DND-41 (cell line): ENCODE measurements around the gene CD82.

Experiments used
- ATAC-seq: fragments of 200-7000 bp; cut with Tn5 transposase; 3 replicates; pipeline ENCODE4 v1.9.1; 2021; ENCODE audit warnings: low read depth; ENCODE audit not compliant: insufficient read depth
- DNase-seq: peaks from one replicate; pipeline ENCODE4 v3.0.0-alpha.2; 2020
- H2AFZ ChIP-seq: 2 replicates; pipeline ENCODE4 v1.6.0; 2012; ENCODE audit warnings: low read depth, low read length
- H3K27ac ChIP-seq: 2 replicates; pipeline ENCODE4 v1.5.1; 2012; ENCODE audit warnings: low read length, inconsistent platforms
- H3K27me3 ChIP-seq: fragments of 200-600 bp; sonication (generic); 2 replicates; pipeline ENCODE4 v1.6.0; 2012; ENCODE audit warnings: low read length, mild to moderate bottlenecking, inconsistent platforms; ENCODE audit not compliant: insufficient read depth, poor library complexity
- H3K36me3 ChIP-seq: 2 replicates; pipeline ENCODE4 v1.5.1; 2012; ENCODE audit warnings: low read length, inconsistent platforms; ENCODE audit not compliant: insufficient read depth
- H3K4me1 ChIP-seq: 2 replicates; pipeline ENCODE4 v1.5.1; 2012; ENCODE audit warnings: mild to moderate bottlenecking, low read length; ENCODE audit not compliant: insufficient read depth
- H3K4me2 ChIP-seq: 2 replicates; pipeline ENCODE4 v1.6.0; 2012; ENCODE audit warnings: mild to moderate bottlenecking, moderate library complexity, low read length, inconsistent platforms; ENCODE audit not compliant: insufficient read depth
- H3K4me3 ChIP-seq, 2 experiments: fragments of 200-600 bp in 1 of 2; shearing (Covaris generic) in 1 of 2; 2 replicates each; pipeline ENCODE4 v1.5.1; 2012 to 2016; ENCODE audit warnings: inconsistent platforms in 2 of 2, low read length in 2 of 2, mild to moderate bottlenecking in 2 of 2, low read depth in 1 of 2, moderate library complexity in 1 of 2
- H3K79me2 ChIP-seq: 2 replicates; pipeline ENCODE4 v1.6.0; 2012; ENCODE audit warnings: low read length, inconsistent platforms; ENCODE audit not compliant: insufficient read depth
- H3K9ac ChIP-seq: 2 replicates; pipeline ENCODE4 v1.6.0; 2012; ENCODE audit warnings: low read depth, mild to moderate bottlenecking, inconsistent platforms, low read length, moderate library complexity
- H3K9me3 ChIP-seq: 2 replicates; pipeline ENCODE4 v1.5.1; 2012; ENCODE audit warnings: low read length, moderate library complexity, mild to moderate bottlenecking, inconsistent platforms; ENCODE audit not compliant: insufficient read depth, severe bottlenecking
- H4K20me1 ChIP-seq: 2 replicates; pipeline ENCODE4 v1.6.0; 2012; ENCODE audit warnings: low read length; ENCODE audit not compliant: insufficient read depth
- CTCF ChIP-seq: IDR thresholded peaks from 2 replicates; pipeline ENCODE4 v1.5.1; 2012; ENCODE audit warnings: borderline replicate concordance, low read length, moderate library complexity, mild to moderate bottlenecking; ENCODE audit not compliant: poor library complexity, severe bottlenecking; ENCODE audit errors: extremely low read depth
- EZH2 ChIP-seq: IDR thresholded peaks from 3 replicates; pipeline ENCODE4 v1.6.1; 2012; ENCODE audit warnings: borderline replicate concordance, low read depth, mild to moderate bottlenecking, moderate library complexity, low read length, inconsistent platforms; ENCODE audit not compliant: severe bottlenecking

CD82 gene

GRCh38 chr11:44611088-44611487, 45.6 kb downstream of the CD82 start:
- H3K36me3 ChIP-seq, result peaks cover 93% of the 10 kb centered on the region
- H4K20me1 ChIP-seq, result peaks cover 36% of the 10 kb centered on the region

GRCh38 chr11:44611687-44612434, 46.4 kb downstream of the CD82 start:
- H4K20me1 ChIP-seq, result peaks cover 36% of the 10 kb centered on the region
- no peak overlapping the region for H3K4me3 ChIP-seq
- no peaks in the 10 kb centered on the region for H3K4me1 ChIP-seq
- no peak overlapping the region for H3K9ac ChIP-seq
- TF ChIP-seq EZH2 (no peak), CTCF (no peak)
- H3K36me3 ChIP-seq, result peaks cover 94% of the 10 kb centered on the region
- no peaks in the 10 kb centered on the region for H3K9me3 ChIP-seq
- ATAC-seq (no peak), DNase-seq (no peak)
- H3K27ac ChIP-seq, result no peak overlapping the region
- H3K27me3 ChIP-seq, result no peaks in the 10 kb centered on the region
- H3K79me2 ChIP-seq, result no peaks in the 10 kb centered on the region
- H3K4me2 ChIP-seq, result no peak overlapping the region
- no peak overlapping the region for H2AFZ ChIP-seq

More at GRCh38 chr11:44611088-44611487, 45.6 kb downstream of the CD82 start:
- Histone ChIP-seq H3K4me1 (no peaks in the 10 kb centered on the region), H3K27me3 (no peaks in the 10 kb centered on the region), H3K9ac (no peak overlapping the region), H3K4me3 (no peak overlapping the region), H2AFZ (no peak overlapping the region), H3K27ac (no peak overlapping the region), H3K79me2 (no peaks in the 10 kb centered on the region), H3K4me2 (no peak overlapping the region), H3K9me3 (no peaks in the 10 kb centered on the region)
- TF ChIP-seq EZH2, result no peak
- no peak for TF ChIP-seq CTCF
- ATAC-seq (no peak), DNase-seq (no peak)

GRCh38 chr11:44613153-44613552, 47.7 kb downstream of the CD82 start:
- Histone ChIP-seq H3K79me2 (no peaks in the 10 kb centered on the region), H3K27ac (peak overlapping the region; percentile 35; the same call in 1 of the 2 replicates), H4K20me1 (peaks cover 41% of the 10 kb centered on the region), H3K4me1 (no peaks in the 10 kb centered on the region), H3K4me2 (no peak overlapping the region), H3K36me3 (peaks cover 92% of the 10 kb centered on the region), H3K4me3 (no peak overlapping the region), H3K9ac (no peak overlapping the region), H3K27me3 (no peaks in the 10 kb centered on the region), H3K9me3 (no peaks in the 10 kb centered on the region), H2AFZ (no peak overlapping the region)
- ATAC-seq (no peak), DNase-seq (no peak)
- TF ChIP-seq EZH2, result no peak
- TF ChIP-seq CTCF, result no peak
